Measurements from ENCODE around the gene HTR1A. TPM values are rescaled to one million over a fixed set of nuclear protein-coding genes. Genes with fewer than 3 reads are reported as not detected.

HTR1A gene
- total and polyA plus RNA-seq, 2 of the 4 experiments (the other 2 are of a cell fraction), result not detected

DNA sequence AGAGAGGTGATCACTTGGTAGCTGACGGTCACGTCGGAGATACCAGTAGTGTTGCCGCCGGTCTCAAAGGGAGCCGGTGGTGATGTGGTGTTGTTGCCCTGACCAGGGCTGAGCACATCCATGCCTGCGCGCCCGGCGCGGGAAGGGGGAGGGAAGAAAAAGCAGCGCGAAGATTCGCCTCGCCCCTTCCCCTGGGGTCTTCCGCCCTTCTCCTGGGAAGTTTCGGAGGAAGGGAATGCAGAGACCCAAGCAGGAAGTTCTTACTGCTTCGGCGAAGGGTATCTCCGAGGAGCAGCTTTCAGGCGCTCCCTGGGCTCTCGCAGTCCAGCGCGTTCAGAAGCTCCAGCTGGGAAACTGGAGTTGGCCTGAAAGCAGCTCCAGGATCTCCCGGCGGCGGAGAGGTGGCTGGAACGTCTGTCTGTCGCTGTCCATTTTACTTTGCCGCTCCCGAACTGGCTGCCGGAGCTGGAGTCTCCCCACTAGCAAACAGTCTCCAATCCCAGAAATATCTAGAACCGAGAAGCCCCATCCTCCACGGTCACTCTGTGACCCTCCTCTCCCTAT lies 565 bp downstream of the HTR1A start:
- Histone ChIP-seq H3K14ac (replicated peaks; ENCODE audit: low read depth, low read length) (no peak overlapping the region), H2BK5ac (ENCODE audit: low read depth, low read length, poor library complexity, severe bottlenecking) (no peak overlapping the region), H3K9me3 (ENCODE audit: control insufficient read depth, insufficient read depth, low read length) (peaks cover 10% of the 10 kb centered on the region; the same call in 1 of the 2 replicates), H2AK5ac (ENCODE audit: low read depth, low read length) (no peak overlapping the region), H3K4me1 (ENCODE audit: control insufficient read depth, insufficient read depth, low read length) (no peaks in the 10 kb centered on the region), H4K20me1 (ENCODE audit: insufficient read depth, low read length) (no peaks in the 10 kb centered on the region), H3K4ac (ENCODE audit: low read depth, low read length) (no peak overlapping the region), H3K79me1 (ENCODE audit: low read depth in 1 of 2, low read length in 2 of 2) (no peaks in the 10 kb centered on the region), H3K9ac (ENCODE audit: low read depth, low read length) (no peak overlapping the region), H4K91ac (ENCODE audit: insufficient read depth, low read depth, low read length) (no peak overlapping the region), H2AK9ac (replicated peaks; ENCODE audit: low read depth, low read length, poor library complexity) (no peak overlapping the region), H3K4me2 (ENCODE audit: low read depth, low read length) (no peak overlapping the region), H3K36me3 (ENCODE audit: control insufficient read depth, insufficient read depth, low read length) (no peaks in the 10 kb centered on the region), H3K27me3 (ENCODE audit: control insufficient read depth, insufficient read depth, low read length) (no peaks in the 10 kb centered on the region), H2AFZ (replicated peaks; ENCODE audit: low read length, poor library complexity) (no peak overlapping the region), H2BK20ac (ENCODE audit: low read depth, low read length) (no peak overlapping the region), H2BK120ac (ENCODE audit: low read depth, low read length) (no peak overlapping the region), H4K5ac (ENCODE audit: low read depth, low read length) (no peak overlapping the region), H3K18ac (ENCODE audit: low read depth, low read length) (no peak overlapping the region), H3K4me3 (ENCODE audit: insufficient read depth, low read depth, low read length) (no peak overlapping the region), H3K56ac (ENCODE audit: extremely low read depth, insufficient read depth, low read length) (no peak overlapping the region), H3K23ac (ENCODE audit: low read depth, low read length) (no peak overlapping the region), H2BK15ac (ENCODE audit: low read depth, low read length) (no peak overlapping the region), H3K9me1 (ENCODE audit: insufficient read depth, low read length) (no peaks in the 10 kb centered on the region), H3K27ac (ENCODE audit: insufficient read depth, low read length) (no peak overlapping the region), H4K8ac (ENCODE audit: low read depth in 2 of 2, low read length in 2 of 2) (no peak overlapping the region)
- dilution Hi-C loops (cut with HindIII; ENCODE audit: low sequenced_read_pairs, unreplicated experiment) (no loop called here), in situ Hi-C loops (cut with MboI; ENCODE audit: low sequenced_read_pairs) (no loop called here), intact Hi-C loops (cut with micrococcal nuclease) (loop anchor here (5.0 kb wide), 1 partner anchor 1519 kb away; no protein-coding TSS in a partner anchor)
- ATAC-seq (ENCODE audit: low read depth) (no peak), DNase-seq (no peak)
- POLR2A ChIA-PET (ENCODE audit: unreplicated experiment), result no interaction called here
- CTCF ChIA-PET, result no interaction called here
- BruUV-seq (replicated peaks), result no TSS peak
- WGBS, 2 experiments (ENCODE audit: extremely low coverage in 2 of 2, insufficient read length in 1 of 2), result 3% methylated on average over 9 of the region's 34 CpGs; no CpG with 5 or more reads in 1 of the 2 experiments
- TF ChIP-seq BHLHE40 (IDR thresholded peaks at IDR 0.05; ENCODE audit: low read depth, low read length) (no peak), MXI1 (IDR thresholded peaks at IDR 0.05; ENCODE audit: borderline replicate concordance, low read depth, low read length) (no peak), POLR2A (IDR thresholded peaks at IDR 0.05; ENCODE audit: low read depth, low read length) (no peak)

Measured in IMR-90 (cell line).